ENCODE data around the gene KANTR. TPM values are rescaled to one million over a fixed set of nuclear protein-coding genes. Genes with fewer than 3 reads are reported as not detected.
A peak's percentile ranks its signal among the peaks of the same experiment; 100 is the strongest.

Gene KANTR
- total and polyA plus RNA-seq, 12 donors = 3.6 to 27.8 (median 9.3) TPM

DNA sequence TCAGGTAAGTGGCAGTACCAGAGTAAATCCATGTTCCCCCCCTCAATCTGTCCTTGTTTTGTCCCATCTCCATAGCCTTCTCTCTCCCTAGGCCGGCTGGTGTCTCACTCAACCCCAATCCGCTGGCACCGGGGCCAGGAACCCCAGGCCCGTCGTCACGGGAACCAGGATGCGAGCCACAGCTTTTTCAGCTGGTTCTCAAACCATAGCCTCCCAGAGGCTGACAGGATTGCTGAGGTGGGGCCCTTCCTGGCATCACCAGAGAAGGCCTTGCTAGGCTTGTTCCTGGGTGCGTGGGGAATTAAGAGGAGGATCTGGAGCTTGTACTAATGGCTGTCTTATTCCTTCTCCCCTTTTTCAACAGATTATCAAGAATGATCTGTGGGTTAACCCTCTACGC is 9.1 kb upstream of the KANTR start:
- no peaks in the 10 kb centered on the region for H3K9me3 ChIP-seq (replicated peaks in 1 of 3)
- no peaks in the 10 kb centered on the region for H3K27me3 ChIP-seq
- TF ChIP-seq CTCF (IDR thresholded peaks at IDR 0.05) (no peak), POLR2A (IDR thresholded peaks at IDR 0.05) (no peak)
- H3K4me1 ChIP-seq (replicated peaks in 1 of 2) = peaks cover 7 to 27% of the 10 kb centered on the region in 2 donors
- intact Hi-C loops (cut with DNase I) = no loop called here
- H3K4me3 ChIP-seq = peak overlapping the region in 1 of 4 donors; percentile 30
- H3K27ac ChIP-seq = peak overlapping the region in 2 of 5 donors; percentile 93 to 97
- 65 to 79% (median 71%) methylated on average over 9 of the region's 9 CpGs for WGBS, 4 donors
- DNase-seq = no peak
- H3K36me3 ChIP-seq (replicated peaks in 1 of 2) = peaks cover 0 to 9% of the 10 kb centered on the region in 2 donors

- TF ChIP-seq POLR2A (IDR thresholded peaks at IDR 0.05) = no peak
- no peak for TF ChIP-seq CTCF (IDR thresholded peaks at IDR 0.05)
- no peaks in the 10 kb centered on the region for H3K9me3 ChIP-seq (replicated peaks in 1 of 3)
- no peak for DNase-seq
- no peak overlapping the region for H3K4me3 ChIP-seq
- H3K36me3 ChIP-seq (replicated peaks in 1 of 2) = peaks cover 0 to 9% of the 10 kb centered on the region in 2 donors
- no peaks in the 10 kb centered on the region for H3K27me3 ChIP-seq
- WGBS, 4 donors = 64 to 79% (median 72%) methylated on average over 16 to 17 of the region's 17 CpGs
- intact Hi-C loops (cut with DNase I) = no loop called here
- H3K27ac ChIP-seq = peak overlapping the region in 2 of 5 donors; percentile 86 to 93
- H3K4me1 ChIP-seq (replicated peaks in 1 of 2) = peaks cover 7 to 27% of the 10 kb centered on the region in 2 donors
Measured at GRCh38 chrX:53085661-53086229, 8.2 kb upstream of the KANTR start.

DNA sequence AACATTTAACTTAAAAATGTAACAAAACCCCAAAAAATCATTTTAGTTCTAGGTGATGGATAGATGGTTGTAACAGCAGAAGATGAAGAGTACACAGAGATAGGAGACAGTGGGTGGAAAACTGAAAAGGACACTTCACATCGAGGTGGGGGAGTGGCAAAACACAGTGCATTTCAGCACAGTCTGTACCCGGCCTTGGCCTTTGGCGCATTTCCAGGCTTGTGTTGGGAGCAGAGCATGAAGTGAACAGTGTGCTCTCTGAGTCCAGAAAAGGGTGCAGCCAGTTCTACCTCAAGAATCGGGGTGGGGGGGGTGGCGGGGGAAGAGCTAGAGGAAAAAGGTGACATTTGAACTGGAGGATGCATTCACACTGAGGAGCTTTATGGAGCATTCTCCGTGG is 7.5 kb upstream of the KANTR start:
- peak overlapping the region; percentile 13 to 93 (median 81) for H3K27ac ChIP-seq
- H3K27me3 ChIP-seq = no peaks in the 10 kb centered on the region
- intact Hi-C loops (cut with DNase I) = no loop called here
- peak in 6 of 7 donors; percentile 79 to 91 (median 86) for DNase-seq
- H3K4me1 ChIP-seq (replicated peaks in 1 of 2) = peaks cover 7 to 27% of the 10 kb centered on the region in 2 donors
- peaks cover 0 to 9% of the 10 kb centered on the region in 2 donors for H3K36me3 ChIP-seq (replicated peaks in 1 of 2)
- peak overlapping the region in 1 of 4 donors; percentile 8 for H3K4me3 ChIP-seq
- 14 to 35% (median 29%) methylated on average over 6 of the region's 6 CpGs for WGBS, 4 donors
- no peaks in the 10 kb centered on the region for H3K9me3 ChIP-seq (replicated peaks in 1 of 3)
- no peak for TF ChIP-seq POLR2A (IDR thresholded peaks at IDR 0.05)
- TF ChIP-seq CTCF (IDR thresholded peaks at IDR 0.05) = no peak

DNA sequence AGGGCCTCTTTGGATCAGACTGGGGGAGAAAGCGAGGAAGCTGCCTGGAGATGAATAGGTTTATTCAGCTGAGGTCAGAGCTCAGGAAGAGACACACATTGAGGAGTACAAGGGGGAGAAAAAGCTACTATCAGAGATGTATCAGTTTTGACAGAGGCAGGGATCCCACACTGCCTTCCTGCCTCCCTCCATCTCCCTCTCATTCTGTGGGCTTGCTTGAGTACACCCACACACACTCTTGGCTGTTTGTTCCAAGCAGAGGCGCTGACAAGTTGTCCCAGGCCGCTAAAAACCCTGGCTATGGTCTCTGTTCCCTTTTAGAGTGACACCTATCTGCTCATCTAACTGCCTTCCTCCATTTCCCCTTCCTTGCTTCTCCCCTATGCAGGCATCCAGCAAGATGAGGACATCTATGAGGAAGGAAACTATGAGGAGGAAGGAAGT is 6.5 kb upstream of the KANTR start:
- no peak for DNase-seq
- Histone ChIP-seq H3K4me1 (replicated peaks in 1 of 2) (peaks cover 7 to 27% of the 10 kb centered on the region in 2 donors), H3K4me3 (no peak overlapping the region), H3K27ac (peak overlapping the region in 4 of 5 donors; percentile 81 to 93 (median 86)), H3K27me3 (no peaks in the 10 kb centered on the region), H3K36me3 (replicated peaks in 1 of 2) (peaks cover 0 to 9% of the 10 kb centered on the region in 2 donors), H3K9me3 (replicated peaks in 1 of 3) (no peaks in the 10 kb centered on the region)
- intact Hi-C loops (cut with DNase I) = no loop called here
- WGBS, 4 donors = 38 to 64% (median 56%) methylated on average over 3 of the region's 3 CpGs
- TF ChIP-seq CTCF (IDR thresholded peaks at IDR 0.05) (no peak), POLR2A (IDR thresholded peaks at IDR 0.05) (no peak)
